ENCODE measurements around the gene SLC16A13. TPM values are rescaled to one million over a fixed set of nuclear protein-coding genes. Genes with fewer than 3 reads are reported as not detected.
"Not testable (repeated sequence)": the region's sequence is repeated elsewhere in the genome, so short reads cannot be mapped to it uniquely, and the experiment has no call there.

Gene SLC16A13
- total RNA-seq, 1 experiment from 2014 or later = 0.48 TPM

DNA sequence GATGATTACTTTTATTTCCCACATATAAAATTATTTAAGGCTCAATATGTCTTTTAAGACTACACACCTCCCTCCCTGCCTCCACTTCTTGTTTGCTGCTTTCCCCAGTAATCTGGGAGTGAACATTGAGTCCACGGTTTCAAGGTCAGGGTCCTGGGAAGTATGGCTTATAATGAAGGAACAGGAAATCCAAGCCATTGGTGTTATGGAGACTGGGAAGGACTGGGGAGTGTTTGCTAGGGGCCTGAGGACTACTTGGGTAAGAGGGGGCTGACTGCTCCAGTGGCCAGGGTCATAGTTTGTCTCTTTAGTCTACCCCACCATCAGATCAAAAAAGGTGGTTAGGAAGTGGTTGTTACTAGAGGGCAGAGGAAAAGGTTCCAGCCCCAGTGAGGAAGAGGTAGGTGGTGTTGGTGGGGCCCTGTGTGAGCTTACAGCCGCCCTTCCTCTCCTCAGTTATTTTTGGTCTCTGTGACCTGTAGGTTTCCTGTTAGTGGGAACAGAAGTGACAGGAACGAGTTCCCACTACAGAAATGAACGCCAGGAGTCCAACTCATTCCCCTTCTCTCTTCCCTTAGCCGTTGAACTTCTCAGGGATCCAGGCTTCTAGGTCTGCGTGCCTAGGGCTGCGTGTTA is 742 bp upstream of the SLC16A13 start:
- DNase-seq = no peak
- peaks cover 5% of the 10 kb centered on the region; the same call in 1 of the 2 replicates for H3K27me3 ChIP-seq (ENCODE audit: control insufficient read depth, insufficient read depth, low read length)
- no peaks in the 10 kb centered on the region for H3K36me3 ChIP-seq (replicated peaks; ENCODE audit: control insufficient read depth, insufficient read depth, low read length)

DNA sequence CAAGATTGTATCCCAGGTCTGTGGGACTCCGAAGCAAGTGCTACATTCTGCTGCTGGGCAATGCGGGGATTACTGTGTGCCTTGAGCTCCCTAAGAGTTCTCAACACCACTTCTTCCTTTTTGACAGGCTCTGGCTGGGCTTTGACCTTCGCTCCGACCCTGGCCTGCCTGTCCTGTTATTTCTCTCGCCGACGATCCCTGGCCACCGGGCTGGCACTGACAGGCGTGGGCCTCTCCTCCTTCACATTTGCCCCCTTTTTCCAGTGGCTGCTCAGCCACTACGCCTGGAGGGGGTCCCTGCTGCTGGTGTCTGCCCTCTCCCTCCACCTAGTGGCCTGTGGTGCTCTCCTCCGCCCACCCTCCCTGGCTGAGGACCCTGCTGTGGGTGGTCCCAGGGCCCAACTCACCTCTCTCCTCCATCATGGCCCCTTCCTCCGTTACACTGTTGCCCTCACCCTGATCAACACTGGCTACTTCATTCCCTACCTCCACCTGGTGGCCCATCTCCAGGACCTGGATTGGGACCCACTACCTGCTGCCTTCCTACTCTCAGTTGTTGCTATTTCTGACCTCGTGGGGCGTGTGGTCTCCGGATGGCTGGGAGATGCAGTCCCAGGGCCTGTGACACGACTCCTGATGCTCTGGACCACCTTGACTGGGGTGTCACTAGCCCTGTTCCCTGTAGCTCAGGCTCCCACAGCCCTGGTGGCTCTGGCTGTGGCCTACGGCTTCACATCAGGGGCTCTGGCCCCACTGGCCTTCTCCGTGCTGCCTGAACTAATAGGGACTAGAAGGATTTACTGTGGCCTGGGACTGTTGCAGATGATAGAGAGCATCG is 2.4 kb downstream of the SLC16A13 start:
- Histone ChIP-seq H3K36me3 (replicated peaks; ENCODE audit: control insufficient read depth, insufficient read depth, low read length) (no peaks in the 10 kb centered on the region), H3K27me3 (ENCODE audit: control insufficient read depth, insufficient read depth, low read length) (peaks cover 22% of the 10 kb centered on the region), H3K4me3 (ENCODE audit: insufficient read depth, low read depth, low read length) (no peak overlapping the region)
- peak; percentile 74 for DNase-seq

More for the DNA sequence above, 742 bp upstream of the SLC16A13 start:
- H3K4me3 ChIP-seq (ENCODE audit: insufficient read depth, low read depth, low read length) = peak overlapping the region; percentile 85

DNA sequence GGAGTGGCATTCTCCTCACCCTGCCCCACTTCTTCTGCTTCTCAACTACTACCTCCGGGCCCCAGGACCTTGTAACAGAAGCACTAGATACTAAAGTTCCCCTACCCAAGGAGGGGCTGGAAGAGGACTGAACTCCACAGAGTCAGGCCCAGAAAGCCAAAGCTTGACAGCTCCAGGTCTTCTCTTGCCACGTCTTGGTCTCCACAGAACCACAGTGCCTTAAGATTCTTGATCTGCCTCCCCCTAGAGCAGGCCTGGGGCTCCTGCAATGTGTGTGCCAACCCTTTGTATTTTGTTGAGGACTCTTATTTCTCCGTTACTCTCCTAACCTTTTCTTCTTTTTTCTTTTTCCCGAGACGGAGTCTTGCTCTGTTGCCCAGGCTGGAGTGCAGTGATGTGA is 4.0 kb downstream of the SLC16A13 start:
- Histone ChIP-seq H3K4me3 (ENCODE audit: insufficient read depth, low read depth, low read length) (no peak overlapping the region), H3K27me3 (ENCODE audit: control insufficient read depth, insufficient read depth, low read length) (peaks cover 36% of the 10 kb centered on the region), H3K36me3 (replicated peaks; ENCODE audit: control insufficient read depth, insufficient read depth, low read length) (no peaks in the 10 kb centered on the region)
- DNase-seq = no peak

- H3K36me3 ChIP-seq (replicated peaks; ENCODE audit: control insufficient read depth, insufficient read depth, low read length) = no peaks in the 10 kb centered on the region
- peak; percentile 87 for DNase-seq
- peaks cover 46% of the 10 kb centered on the region for H3K27me3 ChIP-seq (ENCODE audit: control insufficient read depth, insufficient read depth, low read length)
- peak overlapping the region; percentile 53 for H3K4me3 ChIP-seq (ENCODE audit: insufficient read depth, low read depth, low read length)
Observed at GRCh38 chr17:7041607-7042500, 6.0 kb downstream of the SLC16A13 start.

DNA sequence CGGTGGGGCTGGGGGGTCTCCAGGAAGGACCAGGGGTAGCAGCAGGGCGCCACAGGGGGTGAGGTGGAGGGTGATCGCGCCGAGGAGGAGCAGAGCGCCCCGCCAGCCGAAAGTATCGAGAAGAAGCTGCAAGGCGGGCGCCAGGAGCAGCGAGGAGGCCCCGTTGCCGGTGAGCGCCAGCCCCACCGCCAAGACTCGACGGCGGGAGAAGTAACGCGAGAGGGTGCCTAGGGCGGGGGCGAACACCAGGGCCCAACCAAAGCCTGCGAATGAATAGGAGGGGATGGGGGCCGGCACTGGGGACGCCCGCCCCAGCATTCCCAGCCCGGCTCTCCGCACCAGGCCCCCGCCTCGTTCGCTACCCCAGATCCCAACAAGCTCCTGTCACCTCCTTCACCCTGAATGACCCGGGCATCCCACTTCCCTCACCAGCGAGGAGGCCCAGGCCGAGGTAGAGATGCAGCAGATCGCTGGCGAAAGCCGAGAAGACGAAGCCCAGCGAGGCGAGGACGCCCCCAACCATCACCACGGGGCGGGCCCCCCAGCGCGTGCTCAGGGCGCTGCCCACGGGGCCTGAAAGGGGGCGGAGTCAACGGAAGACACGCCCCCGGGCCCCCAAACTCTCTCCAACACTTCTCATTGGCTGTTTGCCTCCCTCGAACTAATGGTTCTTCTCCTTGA is 6.8 kb downstream of the SLC16A13 start:
- Histone ChIP-seq H3K36me3 (replicated peaks; ENCODE audit: control insufficient read depth, insufficient read depth, low read length) (no peaks in the 10 kb centered on the region), H3K4me3 (ENCODE audit: insufficient read depth, low read depth, low read length) (peak overlapping the region; percentile 53), H3K27me3 (ENCODE audit: control insufficient read depth, insufficient read depth, low read length) (peaks cover 48% of the 10 kb centered on the region)
- DNase-seq = peak; percentile 90

DNA sequence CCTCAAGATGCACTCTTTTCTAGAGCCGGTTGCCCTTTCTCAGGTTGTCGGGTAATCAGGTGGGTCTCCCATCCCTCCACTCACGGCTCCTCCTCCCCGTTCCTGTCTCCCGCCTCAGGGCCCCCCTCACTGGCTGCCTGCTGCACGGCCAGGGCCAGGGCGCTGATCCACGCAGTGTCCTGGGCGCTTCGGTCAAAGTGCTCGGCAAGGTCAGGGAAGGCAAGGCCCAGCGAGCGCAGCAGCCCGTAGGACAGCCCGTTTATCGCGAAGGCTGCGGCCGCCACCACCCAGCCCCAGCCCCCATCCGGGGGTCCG is 7.3 kb downstream of the SLC16A13 start:
- H3K27me3 ChIP-seq (ENCODE audit: control insufficient read depth, insufficient read depth, low read length) = peaks cover 48% of the 10 kb centered on the region
- H3K36me3 ChIP-seq (replicated peaks; ENCODE audit: control insufficient read depth, insufficient read depth, low read length) = no peaks in the 10 kb centered on the region
- peak overlapping the region; percentile 53 for H3K4me3 ChIP-seq (ENCODE audit: insufficient read depth, low read depth, low read length)
- no peak for DNase-seq

DNA sequence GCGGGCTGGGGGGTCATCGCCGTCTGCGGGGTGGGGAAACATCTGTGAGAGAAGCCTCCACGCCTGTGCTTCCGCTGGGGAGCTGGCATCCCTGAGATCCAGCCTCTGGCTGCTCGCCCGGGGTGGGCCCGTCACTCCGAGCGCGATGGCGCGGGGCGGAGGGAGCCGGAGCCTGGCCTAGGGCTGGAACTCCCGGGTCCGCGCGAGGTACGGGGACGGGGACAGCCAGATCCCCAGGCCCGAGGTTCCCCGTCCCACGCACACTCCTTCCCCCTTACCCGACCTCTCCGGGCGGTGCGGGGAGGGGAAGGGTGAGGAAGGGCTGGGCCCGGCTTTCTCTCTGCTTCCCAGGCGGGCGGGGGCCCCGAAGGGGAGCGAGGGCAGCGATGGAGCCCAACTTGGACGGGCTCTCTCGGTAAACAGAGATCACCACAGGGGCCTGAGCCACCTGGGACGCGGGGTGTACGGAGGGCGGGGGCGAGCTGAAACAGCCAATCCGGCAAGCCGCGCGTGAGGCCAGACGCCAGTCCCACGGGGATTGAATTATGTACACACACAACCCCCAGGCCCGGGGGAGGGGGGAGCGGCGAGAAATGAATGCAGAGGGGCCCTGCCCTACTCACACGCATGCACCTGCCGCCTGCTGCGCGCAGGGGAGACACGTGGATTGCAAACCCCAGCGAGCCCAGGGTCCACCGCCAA is 7.8 kb downstream of the SLC16A13 start, which contains the start of gene SLC16A11:
Gene SLC16A11, minus strand, starts transcription at position 596 of the 702 bp plus-strand sequence. Its CDS starts 579 bp downstream, at position 17.
- peak; percentile 85 for DNase-seq
- H3K4me3 ChIP-seq (ENCODE audit: insufficient read depth, low read depth, low read length) = peak within 1 kb of the TSS; percentile 53
- H3K27me3 ChIP-seq (ENCODE audit: control insufficient read depth, insufficient read depth, low read length) = peaks cover 47% of the 10 kb centered on the region
- H3K36me3 ChIP-seq (replicated peaks; ENCODE audit: control insufficient read depth, insufficient read depth, low read length) = no peaks in the 10 kb centered on the region

- H3K4me3 ChIP-seq (ENCODE audit: insufficient read depth, low read depth, low read length) = no peak overlapping the region
- no peaks in the 10 kb centered on the region for H3K36me3 ChIP-seq (replicated peaks; ENCODE audit: control insufficient read depth, insufficient read depth, low read length)
- peak; percentile 60 for DNase-seq
- H3K27me3 ChIP-seq (ENCODE audit: control insufficient read depth, insufficient read depth, low read length) = peaks cover 48% of the 10 kb centered on the region
Observed at GRCh38 chr17:7045492-7046126, 9.8 kb downstream of the SLC16A13 start.

GRCh38 chr17:7046127-7046724 is 10.4 kb downstream of the SLC16A13 start:
- DNase-seq = peak; percentile 69
- Histone ChIP-seq H3K27me3 (ENCODE audit: control insufficient read depth, insufficient read depth, low read length) (peaks cover 48% of the 10 kb centered on the region), H3K36me3 (replicated peaks; ENCODE audit: control insufficient read depth, insufficient read depth, low read length) (no peaks in the 10 kb centered on the region), H3K4me3 (ENCODE audit: insufficient read depth, low read depth, low read length) (peak overlapping the region; percentile 27; the same call in 1 of the 2 replicates)

GRCh38 chr17:7046725-7047397 is 11.0 kb downstream of the SLC16A13 start:
- H3K36me3 ChIP-seq (replicated peaks; ENCODE audit: control insufficient read depth, insufficient read depth, low read length); DNase-seq: not testable (repeated sequence)
- Histone ChIP-seq H3K27me3 (ENCODE audit: control insufficient read depth, insufficient read depth, low read length) (peaks cover 45% of the 10 kb centered on the region), H3K4me3 (ENCODE audit: insufficient read depth, low read depth, low read length) (peak overlapping the region; percentile 27)

DNA sequence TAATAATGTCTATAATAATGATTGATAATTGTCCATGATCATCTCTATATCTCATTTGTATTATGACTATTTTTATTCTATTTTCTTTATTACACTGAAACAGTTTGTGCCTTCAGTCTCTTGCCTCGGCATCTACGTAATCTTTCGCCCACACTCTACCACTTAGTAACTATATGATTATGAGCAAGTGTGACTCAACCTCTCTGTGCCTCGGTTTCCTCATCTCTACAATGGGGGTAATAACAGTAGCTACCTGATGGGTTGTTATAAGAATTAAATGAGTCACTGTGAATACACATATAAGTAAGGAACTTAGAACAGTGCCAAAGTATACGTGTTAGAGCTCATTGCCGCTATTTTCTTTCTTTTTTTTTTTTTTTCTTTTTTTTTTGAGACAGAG is 11.8 kb downstream of the SLC16A13 start:
- Histone ChIP-seq H3K4me3 (ENCODE audit: insufficient read depth, low read depth, low read length) (no peak overlapping the region), H3K27me3 (ENCODE audit: control insufficient read depth, insufficient read depth, low read length) (peaks cover 38% of the 10 kb centered on the region), H3K36me3 (replicated peaks; ENCODE audit: control insufficient read depth, insufficient read depth, low read length) (no peaks in the 10 kb centered on the region)
- DNase-seq = no peak

- no peaks in the 10 kb centered on the region for H3K36me3 ChIP-seq (replicated peaks; ENCODE audit: control insufficient read depth, insufficient read depth, low read length)
- H3K27me3 ChIP-seq (ENCODE audit: control insufficient read depth, insufficient read depth, low read length) = peaks cover 24% of the 10 kb centered on the region
Observed at GRCh38 chr17:7048968-7049367, 13.2 kb downstream of the SLC16A13 start.

More at GRCh38 chr17:7048968-7049367, 13.2 kb downstream of the SLC16A13 start:
- no peak for DNase-seq
- no peak overlapping the region for H3K4me3 ChIP-seq (ENCODE audit: insufficient read depth, low read depth, low read length)

Measured in H7 (cell line).